SU-DHL-6 (cell line): ENCODE data around the gene MEA1.

Source experiments
- EZH2phosphoT487 ChIP-seq: fragments of 200-600 bp; sonication (generic), shearing (Covaris generic); conservative IDR thresholded peaks from 2 replicates; pipeline ENCODE4 v1.6.1; 2018; ENCODE audit warnings: mild to moderate bottlenecking, antibody characterized with exemption, low read length, moderate library complexity, mixed read lengths
- TF ChIP-seq, protein P1 (sequence below): fragments of 200-600 bp; sonication (generic); IDR thresholded peaks from one replicate; pipeline ENCODE4 v1.5.1; 2017; ENCODE audit warnings: antibody characterized with exemption, mild to moderate bottlenecking, low read length, moderate library complexity; ENCODE audit not compliant: insufficient read depth, poor library complexity, severe bottlenecking

DNA sequence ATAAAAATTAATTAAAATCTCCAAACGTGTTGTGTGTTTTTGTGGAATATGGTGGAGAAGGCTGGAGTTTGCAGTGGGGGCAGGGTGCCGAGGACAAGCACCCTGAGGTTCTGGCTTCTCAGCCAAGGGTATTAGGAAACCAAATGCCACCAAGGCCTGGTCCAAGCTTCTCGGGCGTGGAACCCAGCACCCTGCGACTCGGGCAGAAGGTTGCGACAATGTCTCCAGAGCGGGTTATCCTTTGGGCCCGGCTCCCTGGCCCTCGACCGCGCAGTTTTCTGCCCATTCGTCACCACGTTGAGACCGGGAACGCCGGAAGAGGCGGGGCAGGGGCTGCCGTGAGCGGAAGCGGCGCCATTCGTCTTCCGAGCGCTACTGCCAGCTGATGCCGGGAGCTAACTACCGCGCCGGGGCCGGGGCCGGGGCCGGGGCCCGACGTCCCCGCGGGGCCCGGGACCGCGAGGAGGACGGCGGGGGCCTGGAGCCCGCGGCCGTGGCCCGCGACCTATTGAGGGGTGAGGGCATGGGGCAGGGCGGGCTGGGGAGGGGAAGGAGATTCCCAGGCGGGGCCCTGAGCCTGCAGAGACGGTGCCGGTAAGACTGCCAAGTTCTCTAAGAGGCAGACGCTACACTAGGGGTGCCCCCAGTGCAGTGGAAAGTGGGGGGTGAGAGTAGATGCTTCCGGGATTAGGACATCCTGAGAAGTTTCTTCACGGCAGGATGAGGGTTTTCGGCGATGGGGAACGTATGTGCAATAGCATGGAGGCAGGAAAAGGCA, 7.7 kb upstream of the MEA1 start, which contains the start of gene RRP36:
- TF ChIP-seq, protein P1, sequence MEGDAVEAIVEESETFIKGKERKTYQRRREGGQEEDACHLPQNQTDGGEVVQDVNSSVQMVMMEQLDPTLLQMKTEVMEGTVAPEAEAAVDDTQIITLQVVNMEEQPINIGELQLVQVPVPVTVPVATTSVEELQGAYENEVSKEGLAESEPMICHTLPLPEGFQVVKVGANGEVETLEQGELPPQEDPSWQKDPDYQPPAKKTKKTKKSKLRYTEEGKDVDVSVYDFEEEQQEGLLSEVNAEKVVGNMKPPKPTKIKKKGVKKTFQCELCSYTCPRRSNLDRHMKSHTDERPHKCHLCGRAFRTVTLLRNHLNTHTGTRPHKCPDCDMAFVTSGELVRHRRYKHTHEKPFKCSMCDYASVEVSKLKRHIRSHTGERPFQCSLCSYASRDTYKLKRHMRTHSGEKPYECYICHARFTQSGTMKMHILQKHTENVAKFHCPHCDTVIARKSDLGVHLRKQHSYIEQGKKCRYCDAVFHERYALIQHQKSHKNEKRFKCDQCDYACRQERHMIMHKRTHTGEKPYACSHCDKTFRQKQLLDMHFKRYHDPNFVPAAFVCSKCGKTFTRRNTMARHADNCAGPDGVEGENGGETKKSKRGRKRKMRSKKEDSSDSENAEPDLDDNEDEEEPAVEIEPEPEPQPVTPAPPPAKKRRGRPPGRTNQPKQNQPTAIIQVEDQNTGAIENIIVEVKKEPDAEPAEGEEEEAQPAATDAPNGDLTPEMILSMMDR: no peak
- no peak for TF ChIP-seq EZH2phosphoT487
